Measurements from ENCODE around the gene DNMT3L. TPM values are rescaled to one million over a fixed set of nuclear protein-coding genes. Genes with fewer than 3 reads are reported as not detected.

DNMT3L gene
- total RNA-seq, 1 donor from 2014 or later = not detected

DNA sequence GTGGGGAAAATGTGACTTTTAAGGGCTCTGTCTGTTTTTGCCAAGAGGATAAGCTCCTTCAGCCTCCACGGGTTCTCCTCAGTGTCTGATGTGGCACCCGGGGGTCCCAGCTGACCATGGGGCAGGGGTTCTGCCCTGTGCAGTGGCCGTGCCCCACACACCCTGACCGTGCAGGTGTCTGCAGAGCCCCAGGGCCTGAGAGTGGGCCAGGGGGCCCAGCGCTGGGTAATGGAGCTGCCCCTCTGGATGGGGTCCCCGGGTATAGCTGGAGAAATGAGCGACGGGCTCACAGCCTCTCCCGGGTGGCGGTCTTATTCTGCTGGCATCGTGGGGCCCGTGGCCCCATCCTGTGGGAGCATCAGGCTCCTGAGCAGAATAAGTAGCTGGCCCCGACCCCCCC is 35.2 kb upstream of the DNMT3L start:
- H3K4me1 ChIP-seq = peaks cover 43% of the 10 kb centered on the region
- no peaks in the 10 kb centered on the region for H3K9me3 ChIP-seq
- ATAC-seq (no peak), DNase-seq (no peak)
- no peaks in the 10 kb centered on the region for H3K36me3 ChIP-seq
- no peak overlapping the region for H3K4me3 ChIP-seq
- no peak overlapping the region for H3K27ac ChIP-seq
- H3K27me3 ChIP-seq (ENCODE audit: low read depth) = no peaks in the 10 kb centered on the region
- TF ChIP-seq CTCF (IDR thresholded peaks at IDR 0.05) = no peak
- intact Hi-C loops (cut with DNase I) = no loop called here

DNA sequence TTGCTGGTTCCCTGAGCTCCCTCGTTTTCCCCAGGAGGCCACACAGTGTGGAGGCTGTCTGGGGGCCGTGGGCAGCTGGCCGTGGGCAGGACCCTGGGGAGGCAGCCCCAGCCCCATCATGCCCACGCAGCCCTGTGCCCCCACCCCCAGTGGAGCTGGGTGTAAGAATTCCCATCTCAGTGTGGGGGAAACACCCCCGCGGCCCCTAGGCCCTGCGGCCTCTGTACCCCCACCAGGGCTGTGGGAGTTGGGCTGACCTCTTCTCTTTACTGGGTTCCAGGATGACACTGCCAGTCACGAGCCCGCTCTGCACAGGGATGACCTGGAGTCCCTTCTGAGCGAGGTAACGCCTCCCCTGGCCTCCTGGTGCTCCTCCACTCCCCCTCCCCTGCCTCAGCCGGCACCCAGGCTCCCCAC is 34.4 kb upstream of the DNMT3L start:
- Histone ChIP-seq H3K4me3 (no peak overlapping the region), H3K27ac (no peak overlapping the region), H3K4me1 (peaks cover 35% of the 10 kb centered on the region), H3K9me3 (no peaks in the 10 kb centered on the region), H3K36me3 (no peaks in the 10 kb centered on the region), H3K27me3 (ENCODE audit: low read depth) (no peaks in the 10 kb centered on the region)
- ATAC-seq (no peak), DNase-seq (no peak)
- no peak for TF ChIP-seq CTCF (IDR thresholded peaks at IDR 0.05)
- intact Hi-C loops (cut with DNase I) = no loop called here

DNA sequence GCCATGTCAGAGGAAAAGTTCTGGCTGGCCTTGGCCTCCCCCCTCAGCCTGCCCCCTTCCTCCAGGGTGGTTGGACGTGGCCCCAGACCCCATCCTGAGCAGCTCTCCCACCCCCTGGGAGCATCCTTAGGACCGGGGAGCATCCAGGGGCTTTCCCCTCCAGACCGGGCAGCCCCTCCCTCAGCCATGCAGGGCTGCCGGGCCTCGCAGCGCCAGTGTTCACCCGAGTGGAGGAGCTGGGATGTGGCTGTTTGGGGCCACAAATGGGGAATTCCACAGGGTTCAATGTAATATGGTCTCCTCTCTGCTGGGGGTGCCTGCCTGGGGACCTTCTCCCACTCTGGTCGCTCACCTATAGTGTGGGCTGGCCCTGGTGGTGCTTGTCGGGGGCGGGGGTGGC is 33.9 kb upstream of the DNMT3L start:
- H3K27me3 ChIP-seq (ENCODE audit: low read depth) = no peaks in the 10 kb centered on the region
- H3K4me3 ChIP-seq = no peak overlapping the region
- DNase-seq = no peak
- intact Hi-C loops (cut with DNase I) = no loop called here
- no peaks in the 10 kb centered on the region for H3K9me3 ChIP-seq
- no peak for TF ChIP-seq CTCF (IDR thresholded peaks at IDR 0.05)
- peaks cover 30% of the 10 kb centered on the region for H3K4me1 ChIP-seq
- ATAC-seq = no peak
- H3K27ac ChIP-seq = no peak overlapping the region
- H3K36me3 ChIP-seq = no peaks in the 10 kb centered on the region

DNA sequence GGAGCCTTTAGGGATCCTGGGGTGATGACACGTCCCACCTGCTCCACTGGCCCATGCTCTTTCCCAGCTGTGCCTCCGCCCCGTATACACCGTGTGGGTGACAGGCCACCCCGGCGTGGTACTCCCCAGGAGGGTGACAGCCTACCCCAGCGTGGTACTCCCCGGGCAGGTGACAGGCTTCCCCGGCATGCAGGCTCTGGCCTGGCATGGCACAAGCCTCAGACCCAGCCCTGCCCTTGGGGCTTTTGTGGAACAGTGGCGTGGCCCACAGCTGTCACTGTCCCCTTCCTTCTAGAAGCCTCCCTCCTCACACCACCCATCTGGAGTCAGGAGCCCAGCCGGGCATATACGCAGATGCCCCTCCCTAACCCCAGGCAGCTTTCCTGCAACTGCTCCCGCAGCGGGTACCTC is 33.5 kb upstream of the DNMT3L start:
- no peak for ATAC-seq
- H3K27me3 ChIP-seq (ENCODE audit: low read depth) = no peaks in the 10 kb centered on the region
- no peaks in the 10 kb centered on the region for H3K36me3 ChIP-seq
- no peak for DNase-seq
- no peak overlapping the region for H3K4me3 ChIP-seq
- no peaks in the 10 kb centered on the region for H3K9me3 ChIP-seq
- peaks cover 30% of the 10 kb centered on the region for H3K4me1 ChIP-seq
- no peak overlapping the region for H3K27ac ChIP-seq
- intact Hi-C loops (cut with DNase I) = no loop called here
- no peak for TF ChIP-seq CTCF (IDR thresholded peaks at IDR 0.05)

DNA sequence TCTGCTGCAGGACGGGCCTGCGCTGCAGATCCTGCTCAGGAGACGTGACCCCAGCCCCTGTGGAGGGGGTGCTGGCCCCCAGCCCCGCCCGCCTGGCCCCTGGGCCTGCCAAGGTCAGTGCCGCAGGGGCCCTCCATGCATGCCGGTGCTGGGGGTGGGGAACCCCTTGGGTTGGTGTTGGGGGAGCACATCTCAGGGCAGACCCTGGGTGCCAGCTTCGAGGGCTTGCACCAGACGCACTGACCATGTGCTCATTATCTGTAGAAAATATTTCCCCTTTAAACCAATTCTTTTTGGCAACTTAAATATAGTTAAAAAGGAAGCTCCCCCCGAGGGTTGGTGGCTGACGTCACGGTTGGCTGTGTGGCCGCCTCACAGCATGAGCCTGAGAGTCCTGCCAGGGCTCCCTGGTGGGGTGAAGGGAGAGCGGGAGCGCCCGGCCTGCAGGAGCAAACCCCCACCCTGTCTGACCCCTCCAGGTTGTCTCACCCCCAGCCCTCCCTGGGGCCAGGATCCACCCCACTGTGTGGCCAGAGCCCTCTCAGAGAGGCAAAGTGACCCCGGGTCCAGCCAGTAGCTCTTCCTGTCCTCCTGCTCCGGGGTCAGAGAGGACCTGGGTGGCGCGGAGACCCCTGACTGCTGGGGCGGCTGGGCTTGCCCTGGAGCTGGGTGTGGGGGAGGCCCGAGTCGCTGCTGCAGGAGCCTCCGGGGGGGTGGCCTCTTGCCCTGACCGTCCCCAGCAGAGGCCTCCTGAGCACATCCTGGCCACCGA is 32.9 kb upstream of the DNMT3L start:
- no peaks in the 10 kb centered on the region for H3K36me3 ChIP-seq
- H3K27ac ChIP-seq = no peak overlapping the region
- ATAC-seq = no peak
- no peak for DNase-seq
- intact Hi-C loops (cut with DNase I) = no loop called here
- no peak for TF ChIP-seq CTCF (IDR thresholded peaks at IDR 0.05)
- no peaks in the 10 kb centered on the region for H3K27me3 ChIP-seq (ENCODE audit: low read depth)
- no peak overlapping the region for H3K4me3 ChIP-seq
- no peaks in the 10 kb centered on the region for H3K9me3 ChIP-seq
- H3K4me1 ChIP-seq = peaks cover 30% of the 10 kb centered on the region
